ENCODE data around the gene MMP27. TPM values are rescaled to one million over a fixed set of nuclear protein-coding genes. Genes with fewer than 3 reads are reported as not detected.
A peak's percentile ranks its signal among the peaks of the same experiment; 100 is the strongest.

MMP27 gene
- total RNA-seq, 4 donors from 2014 or later = not detected

- Histone ChIP-seq H3K9me3 (no peaks in the 10 kb centered on the region), H3K27ac (no peak overlapping the region), H3K4me1 (no peaks in the 10 kb centered on the region), H3K36me3 (no peaks in the 10 kb centered on the region), H3K4me3 (no peak overlapping the region), H3K27me3 (no peaks in the 10 kb centered on the region)
- no peak for ATAC-seq
- 82 to 92% methylated on average over 3 of the region's 3 CpGs for WGBS, 2 donors (ENCODE audit: low coverage in 1 of 2)
- TF ChIP-seq POLR2A (IDR thresholded peaks at IDR 0.05) (no peak), EP300 (IDR thresholded peaks at IDR 0.05) (no peak), POLR2AphosphoS5 (IDR thresholded peaks at IDR 0.05) (no peak)
- TF ChIP-seq, protein P1, sequence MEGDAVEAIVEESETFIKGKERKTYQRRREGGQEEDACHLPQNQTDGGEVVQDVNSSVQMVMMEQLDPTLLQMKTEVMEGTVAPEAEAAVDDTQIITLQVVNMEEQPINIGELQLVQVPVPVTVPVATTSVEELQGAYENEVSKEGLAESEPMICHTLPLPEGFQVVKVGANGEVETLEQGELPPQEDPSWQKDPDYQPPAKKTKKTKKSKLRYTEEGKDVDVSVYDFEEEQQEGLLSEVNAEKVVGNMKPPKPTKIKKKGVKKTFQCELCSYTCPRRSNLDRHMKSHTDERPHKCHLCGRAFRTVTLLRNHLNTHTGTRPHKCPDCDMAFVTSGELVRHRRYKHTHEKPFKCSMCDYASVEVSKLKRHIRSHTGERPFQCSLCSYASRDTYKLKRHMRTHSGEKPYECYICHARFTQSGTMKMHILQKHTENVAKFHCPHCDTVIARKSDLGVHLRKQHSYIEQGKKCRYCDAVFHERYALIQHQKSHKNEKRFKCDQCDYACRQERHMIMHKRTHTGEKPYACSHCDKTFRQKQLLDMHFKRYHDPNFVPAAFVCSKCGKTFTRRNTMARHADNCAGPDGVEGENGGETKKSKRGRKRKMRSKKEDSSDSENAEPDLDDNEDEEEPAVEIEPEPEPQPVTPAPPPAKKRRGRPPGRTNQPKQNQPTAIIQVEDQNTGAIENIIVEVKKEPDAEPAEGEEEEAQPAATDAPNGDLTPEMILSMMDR (IDR thresholded peaks at IDR 0.05) = no peak
These were observed 1.6 kb downstream of the MMP27 start for GRCh38 chr11:102703826-102704493.

- no peaks in the 10 kb centered on the region for H3K36me3 ChIP-seq
- H3K4me3 ChIP-seq = no peak overlapping the region
- TF ChIP-seq POLR2A (IDR thresholded peaks at IDR 0.05) = no peak
- no peak for ATAC-seq
- no peak overlapping the region for H3K27ac ChIP-seq
- 35 to 55% methylated on average over 3 of the region's 3 CpGs for WGBS, 2 donors (ENCODE audit: low coverage in 1 of 2)
- peaks cover 0 to 10% (median 0%) of the 10 kb centered on the region in 3 donors for H3K4me1 ChIP-seq
- H3K27me3 ChIP-seq = no peaks in the 10 kb centered on the region
- H3K9me3 ChIP-seq = no peaks in the 10 kb centered on the region
These were observed 10.4 kb downstream of the MMP27 start for GRCh38 chr11:102695201-102695600.

GRCh38 chr11:102685754-102686153, 19.8 kb downstream of the MMP27 start:
- Histone ChIP-seq H3K4me3 (no peak overlapping the region), H3K9me3 (no peaks in the 10 kb centered on the region), H3K4me1 (peaks cover 0 to 8% (median 0%) of the 10 kb centered on the region in 3 donors), H3K27ac (no peak overlapping the region), H3K27me3 (no peaks in the 10 kb centered on the region), H3K36me3 (no peaks in the 10 kb centered on the region)
- WGBS, 2 donors (ENCODE audit: low coverage in 1 of 2) = 92 to 100% methylated on average over 2 of the region's 2 CpGs
- ATAC-seq = no peak
- no peak for TF ChIP-seq POLR2AphosphoS5 (IDR thresholded peaks at IDR 0.05)
- TF ChIP-seq, protein P1 (IDR thresholded peaks at IDR 0.05) = no peak
- TF ChIP-seq POLR2A (IDR thresholded peaks at IDR 0.05) = no peak
- no peak for TF ChIP-seq EP300 (IDR thresholded peaks at IDR 0.05)

DNA sequence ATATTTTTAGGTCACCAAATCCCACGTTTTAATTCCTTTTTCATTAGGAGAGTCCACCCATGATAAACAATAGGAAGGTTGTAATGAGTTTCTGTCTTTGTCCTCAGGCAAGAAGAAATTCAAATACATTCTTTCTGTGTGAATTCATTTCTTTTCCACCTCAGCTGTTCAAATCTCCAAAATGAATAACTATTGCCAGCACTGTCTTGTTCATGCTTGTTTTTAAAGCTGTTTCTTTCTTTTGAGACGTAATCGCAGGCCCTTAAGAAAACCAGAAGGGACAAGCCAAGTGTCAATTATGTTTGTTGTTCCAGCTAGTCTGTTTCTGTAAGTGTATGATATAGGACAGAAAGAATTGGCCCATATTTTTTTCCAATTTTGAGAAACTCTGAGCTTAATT, 20.2 kb downstream of the MMP27 start:
- no peaks in the 10 kb centered on the region for H3K9me3 ChIP-seq
- TF ChIP-seq, protein P1 (IDR thresholded peaks at IDR 0.05) = no peak
- TF ChIP-seq EP300 (IDR thresholded peaks at IDR 0.05) (no peak), POLR2A (IDR thresholded peaks at IDR 0.05) (no peak), POLR2AphosphoS5 (IDR thresholded peaks at IDR 0.05) (no peak)
- H3K27me3 ChIP-seq = no peaks in the 10 kb centered on the region
- no peak for ATAC-seq
- no peaks in the 10 kb centered on the region for H3K36me3 ChIP-seq
- peaks cover 0 to 8% (median 0%) of the 10 kb centered on the region in 3 donors for H3K4me1 ChIP-seq
- H3K27ac ChIP-seq = no peak overlapping the region
- WGBS, 2 donors (ENCODE audit: low coverage in 1 of 2) = 28 to 30% methylated on average over 3 of the region's 3 CpGs
- H3K4me3 ChIP-seq = no peak overlapping the region

DNA sequence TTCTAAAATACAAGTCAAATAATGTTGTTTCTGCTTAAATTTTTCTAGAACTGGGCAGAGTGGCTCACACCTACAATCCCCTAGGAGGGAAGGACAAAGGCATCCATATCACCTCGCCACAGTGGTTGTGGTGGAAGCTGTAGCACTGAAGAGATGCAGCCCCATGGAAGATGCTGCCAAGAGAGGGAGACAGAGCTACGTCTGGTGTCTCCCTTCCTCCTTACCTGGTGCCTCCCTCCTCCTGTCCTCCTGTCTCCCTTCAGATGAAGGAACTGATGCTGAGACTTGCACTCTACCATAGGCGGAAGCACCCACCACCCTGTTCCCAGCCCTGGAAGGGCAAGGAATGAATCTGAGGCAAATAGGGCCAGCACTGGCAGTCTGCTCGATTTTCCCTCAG, 22.3 kb downstream of the MMP27 start:
- no peak for ATAC-seq
- H3K9me3 ChIP-seq = no peaks in the 10 kb centered on the region
- TF ChIP-seq, protein P1 (IDR thresholded peaks at IDR 0.05) = no peak
- TF ChIP-seq POLR2A (IDR thresholded peaks at IDR 0.05) (no peak), EP300 (IDR thresholded peaks at IDR 0.05) (no peak), POLR2AphosphoS5 (IDR thresholded peaks at IDR 0.05) (no peak)
- WGBS, 2 donors (ENCODE audit: low coverage in 1 of 2) = 13 to 29% methylated on average over 1 to 4 of the region's 4 CpGs
- no peak overlapping the region for H3K4me3 ChIP-seq
- H3K27ac ChIP-seq = peak overlapping the region in 1 of 4 donors; percentile 36
- peaks cover 0 to 8% (median 0%) of the 10 kb centered on the region in 3 donors for H3K4me1 ChIP-seq
- no peaks in the 10 kb centered on the region for H3K27me3 ChIP-seq
- no peaks in the 10 kb centered on the region for H3K36me3 ChIP-seq

Data from gastroesophageal sphincter (tissue), 4 donors.